ENCODE results near the gene IMMP1L. TPM values are rescaled to one million over a fixed set of nuclear protein-coding genes. Genes with fewer than 3 reads are reported as not detected.

The IMMP1L gene
- total RNA-seq, 4 donors from 2014 or later = 14.2 to 30.6 (median 23.7) TPM

GRCh38 chr11:31479066-31479465, 30.4 kb downstream of the IMMP1L start:
- intact Hi-C loops (cut with DNase I; ENCODE audit: low total_unique reads) (no loop called here), in situ Hi-C loops (cut with MboI; ENCODE audit: low sequenced_read_pairs in 4 of 4) (loop anchor here in 1 of 4 donors (25.0 kb wide), 1 partner anchor 242 kb away; no protein-coding TSS in a partner anchor)
- H3K27me3 ChIP-seq = no peaks in the 10 kb centered on the region
- H3K4me1 ChIP-seq = peaks cover 0 to 9% of the 10 kb centered on the region in 2 donors
- TF ChIP-seq POLR2A (IDR thresholded peaks at IDR 0.05) = no peak
- TF ChIP-seq CTCF (IDR thresholded peaks at IDR 0.05 in 4 of 5, conservative IDR thresholded peaks at IDR 0.05 in 1 of 5) = no peak
- no peaks in the 10 kb centered on the region for H3K9me3 ChIP-seq
- no peaks in the 10 kb centered on the region for H3K36me3 ChIP-seq
- H3K27ac ChIP-seq = no peak overlapping the region
- no peak overlapping the region for H3K4me3 ChIP-seq
- DNase-seq = no peak
- ATAC-seq = no peak

GRCh38 chr11:31478223-31478590, 31.2 kb downstream of the IMMP1L start:
- in situ Hi-C loops (cut with MboI; ENCODE audit: low sequenced_read_pairs in 4 of 4) (loop anchor here in 1 of 4 donors (25.0 kb wide), 1 partner anchor 241 kb away; no protein-coding TSS in a partner anchor), intact Hi-C loops (cut with DNase I; ENCODE audit: low total_unique reads) (no loop called here)
- Histone ChIP-seq H3K9me3 (no peaks in the 10 kb centered on the region), H3K36me3 (no peaks in the 10 kb centered on the region), H3K4me1 (peaks cover 0 to 9% of the 10 kb centered on the region in 2 donors), H3K27me3 (no peaks in the 10 kb centered on the region), H3K4me3 (no peak overlapping the region), H3K27ac (no peak overlapping the region)
- DNase-seq (no peak), ATAC-seq (no peak)
- TF ChIP-seq CTCF (IDR thresholded peaks at IDR 0.05 in 4 of 5, conservative IDR thresholded peaks at IDR 0.05 in 1 of 5) (no peak), POLR2A (IDR thresholded peaks at IDR 0.05) (no peak)

- no peak for ATAC-seq
- in situ Hi-C loops (cut with MboI; ENCODE audit: low sequenced_read_pairs in 4 of 4) (loop anchor here in 1 of 4 donors (25.0 kb wide), 1 partner anchor 240 kb away; no protein-coding TSS in a partner anchor), intact Hi-C loops (cut with DNase I; ENCODE audit: low total_unique reads) (no loop called here)
- H3K4me3 ChIP-seq = no peak overlapping the region
- TF ChIP-seq CTCF (IDR thresholded peaks at IDR 0.05 in 4 of 5, conservative IDR thresholded peaks at IDR 0.05 in 1 of 5) (no peak), POLR2A (IDR thresholded peaks at IDR 0.05) (no peak)
- no peaks in the 10 kb centered on the region for H3K27me3 ChIP-seq
- H3K4me1 ChIP-seq = peaks cover 0 to 9% of the 10 kb centered on the region in 2 donors
- no peaks in the 10 kb centered on the region for H3K36me3 ChIP-seq
- DNase-seq = no peak
- no peak overlapping the region for H3K27ac ChIP-seq
- no peaks in the 10 kb centered on the region for H3K9me3 ChIP-seq
Measured at GRCh38 chr11:31477528-31478222, 31.7 kb downstream of the IMMP1L start.

GRCh38 chr11:31474083-31474482, 35.3 kb downstream of the IMMP1L start:
- in situ Hi-C loops (cut with MboI; ENCODE audit: low sequenced_read_pairs in 4 of 4) (no loop called here), intact Hi-C loops (cut with DNase I; ENCODE audit: low total_unique reads) (no loop called here)
- Histone ChIP-seq H3K27me3 (no peaks in the 10 kb centered on the region), H3K4me1 (peaks cover 0 to 9% of the 10 kb centered on the region in 2 donors), H3K36me3 (no peaks in the 10 kb centered on the region), H3K4me3 (no peak overlapping the region), H3K27ac (no peak overlapping the region), H3K9me3 (no peaks in the 10 kb centered on the region)
- ATAC-seq (no peak), DNase-seq (no peak)
- TF ChIP-seq POLR2A (IDR thresholded peaks at IDR 0.05) (no peak), CTCF (IDR thresholded peaks at IDR 0.05 in 4 of 5, conservative IDR thresholded peaks at IDR 0.05 in 1 of 5) (no peak)

Measured in gastrocnemius medialis (tissue), 4 donors.